Bronchial epithelial cell (primary cell): ENCODE measurements around the gene ZFYVE1. TPM values are rescaled to one million over a fixed set of nuclear protein-coding genes. Genes with fewer than 3 reads are reported as not detected.

Experiments
- DNase-seq: peaks from one replicate; pipeline ENCODE4 v3.0.0-alpha.2; 2010; ENCODE audit warnings: low read depth
- FAIRE-seq: peaks from 2 replicates; lab custom pipeline; 2011; peaks lifted over from hg19 to GRCh38; lab: Jason Lieb, UNC
- H3K27me3 ChIP-seq: 2 replicates; pipeline ENCODE4 v1.5.1; 2011; ENCODE audit warnings: low read length; ENCODE audit not compliant: control insufficient read depth, insufficient read depth
- H3K36me3 ChIP-seq: 2 replicates; pipeline ENCODE4 v1.5.1; 2011; ENCODE audit warnings: low read length; ENCODE audit not compliant: control insufficient read depth, insufficient read depth
- H3K4me3 ChIP-seq: 2 replicates; pipeline ENCODE4 v1.5.1; 2011; ENCODE audit warnings: mild to moderate bottlenecking, low read depth, low read length, control low read depth
- total RNA-seq: library from RNA; depleted of rRNA; stranded (reverse); fragments of >200 nt; gene quantifications from 2 replicates; pipeline ENCODE4 v1.2.1, GENCODE V29; 2014
- TF ChIP-seq, protein P1 (sequence below): IDR thresholded peaks from 2 replicates; pipeline ENCODE4 v1.5.1; 2011; ENCODE audit warnings: mild to moderate bottlenecking, moderate library complexity, low read length, control low read depth, inconsistent platforms; ENCODE audit not compliant: insufficient read depth, severe bottlenecking

ZFYVE1 gene
- total RNA-seq, 1 donor from 2014 or later: 11.3 TPM

DNA sequence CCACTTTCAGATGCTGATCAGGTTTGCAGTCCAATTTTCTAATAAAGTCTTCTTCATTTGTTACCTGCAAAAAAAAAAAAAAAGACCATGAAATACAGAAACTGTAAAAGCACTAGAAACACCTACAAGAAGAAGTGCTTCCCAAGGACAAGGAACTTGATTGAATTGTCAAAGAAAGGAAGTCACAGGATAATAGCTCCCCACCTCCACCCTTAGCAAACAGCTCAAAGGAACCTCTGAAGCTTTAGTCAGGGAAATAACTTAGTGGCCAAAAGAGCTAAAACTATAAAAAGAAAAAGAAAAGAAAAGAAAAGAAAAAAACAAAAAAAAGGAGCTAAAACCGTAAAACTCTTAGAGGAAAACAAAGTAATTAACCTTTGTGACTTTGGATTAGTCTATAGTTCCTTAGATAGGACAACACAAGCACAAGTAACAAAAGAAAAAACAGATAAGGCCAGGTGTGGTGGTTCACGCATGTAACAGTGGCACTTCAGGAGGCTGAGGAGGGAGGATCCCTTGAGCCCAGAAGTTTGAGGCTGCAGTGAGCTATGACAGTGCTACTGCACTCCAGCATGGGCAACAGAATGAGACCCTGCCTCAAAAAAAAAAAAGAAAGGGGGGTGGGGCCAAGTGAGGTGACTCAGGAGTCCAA is 28.5 kb downstream of the ZFYVE1 start:
- Histone ChIP-seq H3K4me3 (no peak overlapping the region), H3K36me3 (peaks cover 11% of the 10 kb centered on the region), H3K27me3 (no peaks in the 10 kb centered on the region)
- FAIRE-seq: no peak
- TF ChIP-seq, protein P1, sequence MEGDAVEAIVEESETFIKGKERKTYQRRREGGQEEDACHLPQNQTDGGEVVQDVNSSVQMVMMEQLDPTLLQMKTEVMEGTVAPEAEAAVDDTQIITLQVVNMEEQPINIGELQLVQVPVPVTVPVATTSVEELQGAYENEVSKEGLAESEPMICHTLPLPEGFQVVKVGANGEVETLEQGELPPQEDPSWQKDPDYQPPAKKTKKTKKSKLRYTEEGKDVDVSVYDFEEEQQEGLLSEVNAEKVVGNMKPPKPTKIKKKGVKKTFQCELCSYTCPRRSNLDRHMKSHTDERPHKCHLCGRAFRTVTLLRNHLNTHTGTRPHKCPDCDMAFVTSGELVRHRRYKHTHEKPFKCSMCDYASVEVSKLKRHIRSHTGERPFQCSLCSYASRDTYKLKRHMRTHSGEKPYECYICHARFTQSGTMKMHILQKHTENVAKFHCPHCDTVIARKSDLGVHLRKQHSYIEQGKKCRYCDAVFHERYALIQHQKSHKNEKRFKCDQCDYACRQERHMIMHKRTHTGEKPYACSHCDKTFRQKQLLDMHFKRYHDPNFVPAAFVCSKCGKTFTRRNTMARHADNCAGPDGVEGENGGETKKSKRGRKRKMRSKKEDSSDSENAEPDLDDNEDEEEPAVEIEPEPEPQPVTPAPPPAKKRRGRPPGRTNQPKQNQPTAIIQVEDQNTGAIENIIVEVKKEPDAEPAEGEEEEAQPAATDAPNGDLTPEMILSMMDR: no peak
- DNase-seq: no peak

DNA sequence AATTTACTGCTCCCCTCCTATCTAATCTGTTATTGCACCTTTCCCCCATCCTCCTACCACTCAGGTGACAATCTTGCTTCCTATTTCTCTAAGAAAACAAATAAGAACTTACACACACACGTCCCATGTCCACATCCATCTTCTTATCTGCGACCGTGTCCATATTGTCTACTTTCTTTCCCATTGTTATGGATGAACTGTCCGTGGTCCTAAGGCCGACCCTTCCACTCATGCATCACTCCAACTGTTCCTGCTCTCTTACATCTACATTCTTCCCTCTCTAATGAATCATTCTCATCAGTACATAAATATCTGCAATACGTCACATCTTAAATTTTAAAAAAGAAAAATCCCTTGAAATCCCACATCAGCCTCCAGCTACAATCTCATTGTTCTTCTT is 30.0 kb downstream of the ZFYVE1 start:
- TF ChIP-seq, protein P1: no peak
- no peaks in the 10 kb centered on the region for H3K27me3 ChIP-seq
- DNase-seq (no peak), FAIRE-seq (no peak)
- H3K36me3 ChIP-seq: peaks cover 15% of the 10 kb centered on the region
- H3K4me3 ChIP-seq: no peak overlapping the region

DNA sequence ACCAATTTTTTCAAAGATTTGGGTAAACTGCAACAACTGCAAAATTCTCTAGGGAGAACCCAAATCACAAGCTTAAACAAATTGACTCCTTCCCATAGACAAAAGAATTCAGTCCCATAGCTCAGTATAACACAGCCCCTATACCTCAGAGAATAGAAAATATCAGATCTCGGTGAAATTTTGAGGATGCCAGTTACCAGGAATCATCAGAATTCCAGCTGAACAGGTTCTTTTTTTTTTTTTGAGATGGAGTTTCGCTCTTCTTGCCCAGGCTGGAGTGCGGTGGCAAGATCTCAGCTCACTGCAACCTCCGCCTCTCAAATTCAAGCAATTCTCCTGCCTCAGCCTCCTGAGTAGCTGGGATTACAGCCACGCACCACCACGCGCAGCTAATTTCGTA is 36.7 kb downstream of the ZFYVE1 start:
- no peak for FAIRE-seq
- no peaks in the 10 kb centered on the region for H3K27me3 ChIP-seq
- H3K4me3 ChIP-seq: no peak overlapping the region
- DNase-seq: no peak
- H3K36me3 ChIP-seq: peaks cover 10% of the 10 kb centered on the region
- TF ChIP-seq, protein P1: no peak

DNA sequence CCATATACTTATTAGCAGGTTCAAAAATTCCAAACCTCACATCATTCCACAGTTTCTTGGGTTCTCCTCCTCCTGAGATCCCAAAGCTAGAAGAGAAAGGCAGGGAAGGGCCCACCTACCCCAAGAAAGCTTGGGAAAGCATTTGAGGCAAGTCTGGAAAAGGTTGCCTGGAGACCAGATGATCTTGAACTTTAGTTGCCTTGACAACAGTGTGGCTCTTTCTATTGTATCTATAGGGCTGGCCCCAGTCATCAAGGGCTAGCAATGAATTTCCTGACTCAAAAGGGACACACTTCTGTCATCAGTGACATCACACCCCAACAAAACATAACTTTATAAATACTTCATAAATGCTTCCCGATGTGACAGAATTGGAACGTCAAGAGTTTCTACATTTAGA is 40.0 kb downstream of the ZFYVE1 start:
- H3K27me3 ChIP-seq: no peaks in the 10 kb centered on the region
- DNase-seq (no peak), FAIRE-seq (no peak)
- TF ChIP-seq, protein P1: no peak
- peaks cover 5% of the 10 kb centered on the region for H3K36me3 ChIP-seq
- no peak overlapping the region for H3K4me3 ChIP-seq

DNA sequence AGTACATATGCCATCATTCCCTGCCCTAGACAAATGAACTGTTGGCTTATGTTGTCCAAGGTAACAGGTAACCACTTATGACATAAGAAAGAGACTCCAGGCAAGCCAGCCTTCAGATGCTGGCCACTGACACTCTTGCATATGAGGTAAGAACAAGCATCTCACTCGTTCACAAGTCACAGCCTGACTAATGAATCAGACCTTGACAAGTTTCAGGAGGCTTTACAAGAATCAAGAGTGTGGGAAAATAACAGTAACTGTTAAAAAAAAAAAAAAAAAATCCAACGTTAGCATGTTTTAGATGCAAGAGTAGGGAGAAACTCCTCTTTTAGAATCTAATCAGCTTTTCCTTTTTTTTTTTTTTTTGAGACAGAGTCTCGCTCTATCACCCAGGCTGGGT is 40.7 kb downstream of the ZFYVE1 start:
- FAIRE-seq (no peak), DNase-seq (peak; percentile 88)
- Histone ChIP-seq H3K36me3 (peaks cover 8% of the 10 kb centered on the region), H3K27me3 (no peaks in the 10 kb centered on the region), H3K4me3 (no peak overlapping the region)
- TF ChIP-seq, protein P1: no peak

DNA sequence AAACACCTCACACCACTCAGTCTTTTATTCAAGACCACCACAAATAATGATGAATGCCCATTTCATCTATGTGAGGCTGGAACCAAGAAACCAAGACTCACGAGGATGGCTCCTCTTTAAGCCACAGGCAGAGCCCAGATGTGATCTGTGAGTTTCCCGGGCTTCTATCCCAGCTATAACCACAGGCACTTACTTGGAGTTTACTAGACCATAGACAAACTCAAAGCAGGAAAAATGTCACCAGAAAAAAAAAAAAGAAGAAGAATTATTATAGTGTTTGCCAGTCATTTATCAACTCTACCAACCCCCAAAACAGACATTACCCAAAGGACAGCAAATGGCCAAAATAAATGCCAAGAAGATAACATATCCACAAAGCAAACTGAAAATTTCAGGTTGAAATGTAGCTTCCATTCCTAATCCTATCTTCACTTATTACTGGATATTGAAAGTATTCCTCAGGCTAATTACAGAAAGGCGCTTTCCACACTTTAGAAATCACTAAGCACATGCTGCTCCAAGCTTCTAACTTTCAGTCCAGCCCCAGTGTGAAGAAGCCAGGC is 44.7 kb downstream of the ZFYVE1 start:
- FAIRE-seq: no peak
- TF ChIP-seq, protein P1: no peak
- DNase-seq: no peak
- H3K4me3 ChIP-seq: no peak overlapping the region
- H3K27me3 ChIP-seq: no peaks in the 10 kb centered on the region
- peaks cover 14% of the 10 kb centered on the region for H3K36me3 ChIP-seq
